IPS DF 19.7 (cell line): ENCODE measurements around the gene ZFYVE9.
"Not testable (repeated sequence)": the region's sequence is repeated elsewhere in the genome, so short reads cannot be mapped to it uniquely, and the experiment has no call there.

Source experiments
- DNase-seq: peaks from one replicate; pipeline ENCODE4 v3.0.0-alpha.2; 2013; ENCODE audit warnings: low read depth, low spot score

ZFYVE9 gene

DNA sequence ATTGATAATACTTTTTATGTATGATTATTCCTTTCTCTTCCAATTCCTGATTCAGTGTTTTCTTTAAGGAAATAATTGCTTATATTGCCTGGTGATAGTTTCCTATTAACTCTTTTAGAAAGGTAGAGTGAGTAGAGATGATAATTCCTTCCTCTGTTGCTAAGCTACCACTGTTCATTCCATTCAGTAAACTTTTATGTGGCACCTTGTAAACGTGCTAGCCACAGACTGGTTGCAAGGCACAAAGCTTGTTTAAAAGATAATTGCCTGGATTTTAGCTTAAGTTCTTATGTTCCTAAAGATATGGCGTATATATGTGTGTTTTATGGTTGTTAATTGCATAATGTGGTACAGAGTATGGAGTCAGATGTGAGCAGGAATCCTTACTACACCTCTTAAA is 3.2 kb downstream of the ZFYVE9 start:
- DNase-seq = no peak

- DNase-seq = not testable (repeated sequence)
Measured at GRCh38 chr1:52150445-52150844, 8.6 kb downstream of the ZFYVE9 start.

- no peak for DNase-seq
Measured at GRCh38 chr1:52150946-52151345, 9.1 kb downstream of the ZFYVE9 start.

DNA sequence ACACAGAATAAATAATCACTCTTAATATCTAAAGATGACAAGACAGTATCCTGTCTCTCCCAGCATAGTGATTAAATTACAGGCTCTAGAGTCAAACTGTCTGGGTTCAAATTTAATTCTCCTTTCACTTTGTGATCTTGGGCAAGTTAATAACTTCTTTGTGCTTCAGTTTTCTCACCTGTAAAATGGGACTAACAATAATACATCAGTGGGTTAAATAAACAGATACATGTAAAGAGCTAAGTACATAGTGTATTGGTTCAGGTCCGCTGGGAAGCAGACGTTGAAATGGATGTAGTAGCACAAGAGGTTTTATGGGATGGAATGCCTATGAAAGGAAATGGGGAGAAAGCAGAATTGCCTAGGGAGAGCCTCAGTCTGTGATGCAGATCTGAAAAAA is 10.7 kb downstream of the ZFYVE9 start:
- no peak for DNase-seq

GRCh38 chr1:52153010-52153409 is 11.1 kb downstream of the ZFYVE9 start:
- no peak for DNase-seq

- DNase-seq = no peak
Measured at GRCh38 chr1:52153898-52154297, 12.0 kb downstream of the ZFYVE9 start.

DNA sequence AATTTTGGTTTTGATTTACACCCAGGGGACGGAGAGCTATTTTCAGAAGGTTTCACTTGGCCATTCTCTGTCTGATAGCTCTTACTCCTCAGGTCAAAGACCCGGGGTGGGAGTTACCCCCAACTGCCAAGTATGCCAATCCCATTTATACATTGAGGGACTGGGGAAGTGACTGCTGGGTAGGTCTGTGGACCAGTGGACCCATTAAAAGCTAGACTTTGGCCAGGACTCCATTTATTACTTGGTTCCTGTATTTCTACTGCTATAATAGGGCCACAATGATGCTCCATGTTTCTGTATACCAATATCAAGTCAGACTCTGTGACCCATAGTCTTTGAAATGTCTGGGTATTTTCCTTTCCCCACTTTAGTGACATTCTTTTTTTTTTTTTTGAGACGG is 14.6 kb downstream of the ZFYVE9 start:
- no peak for DNase-seq

- no peak for DNase-seq
Measured at GRCh38 chr1:52157582-52157981, 15.7 kb downstream of the ZFYVE9 start.

DNA sequence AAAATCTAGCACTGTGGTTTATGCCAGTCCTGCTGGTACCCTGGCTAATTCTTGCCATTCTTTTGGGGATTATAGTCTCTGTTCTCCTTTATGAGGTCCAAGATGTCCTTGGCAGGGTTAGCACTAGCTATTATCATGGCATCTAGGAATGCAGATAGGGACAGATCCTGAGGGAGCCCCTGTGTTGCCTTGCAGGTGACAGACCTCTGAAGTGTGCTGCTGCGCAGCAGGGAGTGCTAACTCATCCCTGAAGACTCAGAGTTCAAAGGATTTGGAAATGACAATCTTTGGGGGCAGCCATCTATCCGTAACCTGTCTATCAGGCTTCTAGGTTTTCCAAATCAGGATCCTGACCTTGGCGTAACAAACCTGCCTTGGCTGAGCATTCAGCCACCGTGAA is 16.3 kb downstream of the ZFYVE9 start:
- DNase-seq = no peak

GRCh38 chr1:52159033-52159789 is 17.3 kb downstream of the ZFYVE9 start:
- no peak for DNase-seq

DNA sequence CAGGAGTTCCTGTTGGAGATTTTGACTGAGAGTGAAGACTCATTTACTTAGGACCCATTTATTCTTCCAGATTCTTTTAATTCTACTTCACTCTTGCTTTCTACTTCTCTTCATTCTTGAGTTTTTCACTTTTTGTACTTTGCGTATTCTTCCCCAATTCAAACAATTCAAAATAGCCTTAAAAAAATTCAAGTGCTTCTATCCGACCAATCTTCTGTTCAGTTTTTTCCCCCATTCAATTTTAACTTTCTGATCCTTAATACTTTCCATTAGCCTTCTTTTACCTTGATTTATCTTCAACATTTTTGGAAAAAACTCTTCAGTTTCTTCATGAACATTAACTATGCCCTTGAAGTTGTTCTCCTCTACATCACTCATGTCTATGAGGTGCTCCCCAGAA is 21.1 kb downstream of the ZFYVE9 start:
- DNase-seq = no peak

GRCh38 chr1:52164604-52165003 is 22.7 kb downstream of the ZFYVE9 start:
- DNase-seq = no peak

GRCh38 chr1:52166996-52167753 is 25.3 kb downstream of the ZFYVE9 start:
- DNase-seq = no peak

DNA sequence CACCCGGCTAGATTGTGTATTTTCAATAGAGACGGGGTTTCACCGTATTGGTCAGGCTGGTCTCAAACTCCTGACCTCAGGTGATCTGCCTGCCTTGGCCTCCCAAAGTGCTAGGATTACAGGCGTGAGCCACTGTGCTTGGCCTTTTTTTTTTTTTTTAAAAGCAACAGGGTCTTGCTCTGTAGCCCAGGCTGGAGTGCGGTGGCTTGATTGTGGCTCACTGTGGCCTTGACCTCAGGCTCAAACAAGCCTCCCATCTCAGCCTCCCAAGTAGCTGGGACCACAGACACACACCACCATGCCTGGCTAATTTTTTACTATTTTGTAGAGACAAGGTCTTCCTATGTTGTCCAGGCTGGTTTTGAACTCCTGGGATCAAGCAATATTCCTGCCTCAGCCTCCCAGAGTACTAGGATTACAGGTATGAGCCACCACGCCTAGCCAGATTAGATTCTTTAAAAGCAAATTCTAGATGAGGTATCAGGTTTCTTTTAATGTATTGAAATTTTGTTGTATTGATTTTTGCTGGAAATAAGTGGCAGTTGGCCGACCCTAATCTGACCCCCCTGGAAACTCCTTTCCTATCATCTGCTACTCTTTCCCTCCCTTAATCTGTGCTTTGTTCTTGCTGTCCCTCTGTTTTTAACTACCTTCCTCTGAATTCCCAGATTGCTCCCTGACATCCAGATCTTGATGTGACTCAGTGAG is 26.6 kb downstream of the ZFYVE9 start:
- DNase-seq = no peak

DNA sequence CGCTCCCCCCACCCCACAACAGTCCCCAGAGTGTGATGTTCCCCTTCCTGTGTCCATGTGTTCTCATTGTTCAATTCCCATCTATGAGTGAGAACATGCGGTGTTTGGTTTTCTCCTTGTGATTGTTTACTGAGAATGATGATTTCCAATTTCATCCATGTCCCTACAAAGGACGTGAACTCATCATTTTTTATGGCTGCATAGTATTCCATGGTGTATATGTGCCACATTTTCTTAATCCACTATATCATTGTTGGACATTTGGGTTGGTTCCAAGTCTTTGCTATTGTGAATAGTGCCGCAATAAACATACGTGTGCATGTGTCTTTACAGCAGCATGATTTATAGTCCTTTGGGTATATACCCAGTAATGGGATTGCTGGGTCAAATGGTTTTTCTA is 29.3 kb downstream of the ZFYVE9 start:
- not testable (repeated sequence) for DNase-seq

DNA sequence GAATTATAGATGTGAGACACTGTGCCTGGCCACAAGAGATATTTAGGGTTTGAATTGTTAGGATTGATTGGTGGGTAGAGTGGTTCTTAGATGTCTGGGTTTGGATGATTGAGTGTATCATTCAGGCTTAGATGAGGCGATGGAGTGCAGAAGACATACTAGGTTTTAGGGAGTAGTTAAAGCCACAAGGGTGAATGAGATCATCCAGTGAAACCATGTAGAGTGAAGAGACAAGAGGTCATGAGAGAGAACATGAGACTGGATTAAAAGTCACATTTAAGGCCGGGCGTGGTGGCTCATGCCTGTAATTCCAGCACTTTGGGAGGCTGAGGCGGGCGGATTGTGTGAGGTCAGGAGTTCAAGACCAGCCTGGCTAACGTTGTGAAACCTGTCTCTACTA is 37.2 kb downstream of the ZFYVE9 start:
- DNase-seq = no peak

GRCh38 chr1:52180176-52180575 is 38.3 kb downstream of the ZFYVE9 start:
- DNase-seq = no peak

DNA sequence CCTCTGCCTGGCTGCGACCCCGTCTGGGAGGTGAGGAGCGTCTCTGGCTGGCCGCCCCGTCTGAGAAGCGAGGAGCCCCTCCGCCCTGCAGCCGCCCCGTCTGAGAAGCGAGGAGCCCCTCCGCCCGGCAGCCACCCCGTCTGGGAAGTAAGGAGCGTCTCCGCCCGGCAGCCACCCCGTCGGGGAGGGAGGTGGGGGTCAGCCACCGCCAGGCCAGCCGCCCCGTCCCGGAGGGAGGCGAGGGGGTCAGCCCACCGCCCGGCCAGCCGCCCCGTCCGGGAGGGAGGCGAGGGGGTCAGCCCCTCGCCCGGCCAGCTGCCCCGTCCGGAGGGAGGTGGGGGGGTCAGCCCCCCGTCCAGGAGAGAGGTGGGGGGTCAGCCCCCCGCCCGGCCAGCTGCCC is 39.9 kb downstream of the ZFYVE9 start:
- DNase-seq = not testable (repeated sequence)

GRCh38 chr1:52182328-52182727 is 40.4 kb downstream of the ZFYVE9 start:
- not testable (repeated sequence) for DNase-seq

- DNase-seq = no peak
Measured at GRCh38 chr1:52182874-52183400, 41.0 kb downstream of the ZFYVE9 start.

- no peak for DNase-seq
Measured at GRCh38 chr1:52186449-52186848, 44.6 kb downstream of the ZFYVE9 start.

- DNase-seq = no peak
Measured at GRCh38 chr1:52189898-52190480, 48.1 kb downstream of the ZFYVE9 start.
